ENCODE results near the gene NPAT.
"Not testable (repeated sequence)": the region's sequence is repeated elsewhere in the genome, so short reads cannot be mapped to it uniquely, and the experiment has no call there.

NPAT gene

GRCh38 chr11:108160970-108161566, 61.4 kb downstream of the NPAT start:
- DNase-seq (ENCODE audit: low read depth in 3 of 3, low spot score in 1 of 3) = no peak

- DNase-seq (ENCODE audit: low read depth in 3 of 3, low spot score in 1 of 3) = no peak
These were observed 67.8 kb downstream of the NPAT start for GRCh38 chr11:108154591-108154990.

- no peak for DNase-seq (ENCODE audit: low read depth in 3 of 3, low spot score in 1 of 3)
These were observed 73.9 kb downstream of the NPAT start for GRCh38 chr11:108148556-108148955.

GRCh38 chr11:108147150-108147549, 75.3 kb downstream of the NPAT start:
- no peak for DNase-seq (ENCODE audit: low read depth in 3 of 3, low spot score in 1 of 3)

GRCh38 chr11:108144615-108145014, 77.8 kb downstream of the NPAT start:
- no peak for DNase-seq (ENCODE audit: low read depth in 3 of 3, low spot score in 1 of 3)

GRCh38 chr11:108142304-108142703, 80.1 kb downstream of the NPAT start:
- DNase-seq (ENCODE audit: low read depth in 3 of 3, low spot score in 1 of 3) = no peak

- no peak for DNase-seq (ENCODE audit: low read depth in 3 of 3, low spot score in 1 of 3)
These were observed 85.2 kb downstream of the NPAT start for GRCh38 chr11:108137212-108137611.

GRCh38 chr11:108135845-108136544, 86.4 kb downstream of the NPAT start:
- DNase-seq (ENCODE audit: low read depth in 3 of 3, low spot score in 1 of 3) = no peak

- DNase-seq (ENCODE audit: low read depth in 3 of 3, low spot score in 1 of 3) = not testable (repeated sequence)
These were observed 89.4 kb downstream of the NPAT start for GRCh38 chr11:108132993-108133538.

- DNase-seq (ENCODE audit: low read depth in 3 of 3, low spot score in 1 of 3) = no peak
These were observed 90.4 kb downstream of the NPAT start for GRCh38 chr11:108131993-108132392.

GRCh38 chr11:108128772-108129171, 93.7 kb downstream of the NPAT start:
- no peak for DNase-seq (ENCODE audit: low read depth in 3 of 3, low spot score in 1 of 3)

- no peak for DNase-seq (ENCODE audit: low read depth in 3 of 3, low spot score in 1 of 3)
These were observed 97.3 kb downstream of the NPAT start for GRCh38 chr11:108125096-108125495.

GRCh38 chr11:108122166-108122628, 100.2 kb downstream of the NPAT start:
- no peak for DNase-seq (ENCODE audit: low read depth in 3 of 3, low spot score in 1 of 3)

GRCh38 chr11:108121274-108122155, 100.9 kb downstream of the NPAT start, which contains the start of gene ACAT1:
ACAT1 (plus strand) TSS chr11:108121567; CDS start chr11:108121607, 40 bp downstream.
- DNase-seq (ENCODE audit: low read depth in 3 of 3, low spot score in 1 of 3) = peak; percentile 79 to 96 (median 88)

- DNase-seq (ENCODE audit: low read depth in 3 of 3, low spot score in 1 of 3) = not testable (repeated sequence)
These were observed 101.5 kb downstream of the NPAT start for GRCh38 chr11:108120936-108121273.

GRCh38 chr11:108117746-108118371, 104.6 kb downstream of the NPAT start:
- no peak for DNase-seq (ENCODE audit: low read depth in 3 of 3, low spot score in 1 of 3)

GRCh38 chr11:108115500-108116140, 106.8 kb downstream of the NPAT start:
- no peak for DNase-seq (ENCODE audit: low read depth in 3 of 3, low spot score in 1 of 3)

GRCh38 chr11:108112057-108112456, 110.4 kb downstream of the NPAT start:
- DNase-seq (ENCODE audit: low read depth in 3 of 3, low spot score in 1 of 3) = no peak

- no peak for DNase-seq (ENCODE audit: low read depth in 3 of 3, low spot score in 1 of 3)
These were observed 111.3 kb downstream of the NPAT start for GRCh38 chr11:108111126-108111525.

Data from stimulated activated CD4-positive, alpha-beta T cell treated with anti-CD3 and anti-CD28 coated beads, TNF-alpha, amount 100 ng/mL, for 1 hour (primary cell).